B cell (primary cell): ENCODE results near the gene TENM3. TPM values are rescaled to one million over a fixed set of nuclear protein-coding genes. Genes with fewer than 3 reads are reported as not detected.

Experiments used
- ATAC-seq: fragments of 200-7000 bp; cut with Tn5 transposase; one replicate; pipeline ENCODE4 v1.10.0; 2021; ENCODE audit warnings: low read depth, mild to moderate bottlenecking, moderate number of reproducible peaks, moderate library complexity
- CTCF ChIA-PET: fragments of 350-600 bp; sonication (Branson Sonifier 250); formaldehyde crosslinking; loops from one replicate; lab custom pipeline; 2021; ENCODE audit warnings: antibody characterized with exemption, inconsistent platforms; lab: Charles Lee
- POLR2A ChIA-PET: fragments of 350-600 bp; sonication (Branson Sonifier 250); formaldehyde crosslinking; loops from one replicate; lab custom pipeline; 2021; ENCODE audit warnings: antibody characterized with exemption; lab: Charles Lee
- DNase-seq: peaks from one replicate; pipeline ENCODE4 v3.0.0; 2013
- H2AFZ ChIP-seq: 2 replicates; pipeline ENCODE4 v1.6.1; 2012; ENCODE audit warnings: mild to moderate bottlenecking, low read depth, low read length; ENCODE audit not compliant: insufficient read depth, poor library complexity, severe bottlenecking
- H3K27ac ChIP-seq, 2 donors: 1 replicate in 1 of 2; 2 replicates in 1 of 2; pipeline ENCODE4 v1.5.1; 2012 to 2013; ENCODE audit warnings: low read length in 2 of 2, mild to moderate bottlenecking in 2 of 2, moderate library complexity in 1 of 2
- H3K27me3 ChIP-seq, 4 experiments: fragments of 200-600 bp in 1 of 4; sonication (generic) in 1 of 4; replicated peaks in 1 of 4; 1 replicate in 2 of 4; 2 replicates in 2 of 4; pipeline versions ENCODE4 v1.6.1 to v1.7.0; 2013 to 2016; ENCODE audit warnings: low read length in 3 of 4, mild to moderate bottlenecking in 2 of 4, mixed read lengths in 1 of 4, moderate library complexity in 1 of 4; ENCODE audit not compliant: insufficient read depth in 4 of 4, control insufficient read depth in 3 of 4; ENCODE audit errors: control extremely low read depth in 1 of 4
- H3K36me3 ChIP-seq, 2 experiments: replicated peaks in 1 of 2; 1 replicate in 1 of 2; 2 replicates in 1 of 2; pipeline versions ENCODE4 v1.6.1 to v1.7.1; 2013; ENCODE audit warnings: low read length in 1 of 2; ENCODE audit not compliant: insufficient read depth in 2 of 2, control insufficient read depth in 1 of 2; ENCODE audit errors: control extremely low read depth in 1 of 2, extremely low read depth in 1 of 2
- H3K4me1 ChIP-seq, 2 donors: fragments of 200-600 bp in 1 of 2; sonication (generic) in 1 of 2; 1 replicate in 1 of 2; 2 replicates in 1 of 2; pipeline versions ENCODE4 v1.5.1 to v1.6.1; 2013 to 2017; ENCODE audit warnings: low read length in 2 of 2; ENCODE audit not compliant: control insufficient read depth in 2 of 2, insufficient read depth in 2 of 2
- H3K4me2 ChIP-seq: replicated peaks from 2 replicates; pipeline ENCODE3; 2012; ENCODE audit warnings: mild to moderate bottlenecking, low read depth, low read length; ENCODE audit not compliant: poor library complexity, severe bottlenecking
- H3K4me3 ChIP-seq, 5 experiments: fragments of 200-600 bp in 1 of 5; sonication (generic) in 1 of 5; 1 replicate in 3 of 5; 2 replicates in 2 of 5; pipeline versions ENCODE4 v1.5.1 to v1.7.0; 2011 to 2016; ENCODE audit warnings: low read length in 4 of 5, mild to moderate bottlenecking in 4 of 5, low read depth in 2 of 5, control low read depth in 1 of 5, moderate library complexity in 1 of 5; ENCODE audit not compliant: insufficient read depth in 1 of 5; ENCODE audit errors: control extremely low read depth in 1 of 5, extremely low read depth in 1 of 5
- H3K79me2 ChIP-seq: fragments of 200-600 bp; sonication (generic); one replicate; pipeline ENCODE4 v1.6.0; 2016; ENCODE audit warnings: low read length; ENCODE audit not compliant: control insufficient read depth, insufficient read depth
- H3K9ac ChIP-seq: fragments of 200-600 bp; sonication (generic); 2 replicates; pipeline ENCODE4 v1.6.1; 2017; ENCODE audit warnings: mild to moderate bottlenecking, low read length, moderate library complexity
- H3K9me3 ChIP-seq, 3 donors: one replicate each; pipeline versions ENCODE4 v1.6.1 to v1.7.1; 2013; ENCODE audit warnings: low read length in 2 of 3; ENCODE audit not compliant: control insufficient read depth in 2 of 3, insufficient read depth in 1 of 3; ENCODE audit errors: control extremely low read depth in 1 of 3
- H4K20me1 ChIP-seq: 2 replicates; pipeline ENCODE4 v1.6.0; 2012; ENCODE audit warnings: mild to moderate bottlenecking, low read length; ENCODE audit not compliant: insufficient read depth, control insufficient read depth, poor library complexity, severe bottlenecking
- H3K27ac Mint-ChIP-seq: one replicate; pipeline ENCODE4 v1.8.0; 2021; ENCODE audit warnings: mixed read lengths
- H3K27me3 Mint-ChIP-seq: one replicate; pipeline ENCODE4 v1.8.0; 2021; ENCODE audit warnings: mixed read lengths
- H3K4me1 Mint-ChIP-seq: one replicate; pipeline ENCODE4 v1.8.0; 2021; ENCODE audit warnings: mixed read lengths
- H3K4me3 Mint-ChIP-seq: one replicate; pipeline ENCODE4 v1.8.0; 2021; ENCODE audit warnings: mixed read lengths
- H3K9me3 Mint-ChIP-seq: one replicate; pipeline ENCODE4 v1.8.0; 2022; ENCODE audit warnings: mixed read lengths; ENCODE audit not compliant: insufficient read depth
- EZH2 ChIP-seq: IDR thresholded peaks from 2 replicates; pipeline ENCODE4 v1.6.1; 2012; ENCODE audit warnings: borderline replicate concordance, low read depth, mild to moderate bottlenecking, moderate library complexity, low read length; ENCODE audit not compliant: insufficient read depth, poor library complexity, severe bottlenecking
- WGBS: methylation state at CpG from one replicate; pipeline ENCODE4 v1.1.5; 2013; ENCODE audit warnings: missing lambda C conversion rate; ENCODE audit not compliant: insufficient coverage; 5-methylcytosine and 5-hydroxymethylcytosine counted together
- intact Hi-C: fragments of 100-400 bp; cut with micrococcal nuclease; formaldehyde crosslinking; loops from one replicate; pipeline ENCODE4 v1.10.0; 2022
- polyA plus RNA-seq: library from polyadenylated mRNA; depleted of rRNA; stranded (reverse); fragments of >200 nt; gene quantifications from 2 replicates; pipeline ENCODE4 v1.2.3, GENCODE V29; 2012
- total RNA-seq, 2 donors: library from RNA; stranded (reverse); fragments of 120-200 nt in 1 of 2; gene quantifications; 1 replicate in 1 of 2; 2 replicates in 1 of 2; pipeline versions ENCODE4 v1.2.3 to v1.2.4, GENCODE V29; 2013 to 2022
- TF ChIP-seq, protein P1 (sequence below): fragments of 200-600 bp; IDR thresholded peaks from one replicate; pipeline ENCODE4 v1.8.0; 2022; ENCODE audit warnings: antibody characterized with exemption, mild to moderate bottlenecking

TENM3 gene
- total and polyA plus RNA-seq, 2 donors (not counting 1 experiment from before 2014, with no cell fraction given), result not detected

DNA sequence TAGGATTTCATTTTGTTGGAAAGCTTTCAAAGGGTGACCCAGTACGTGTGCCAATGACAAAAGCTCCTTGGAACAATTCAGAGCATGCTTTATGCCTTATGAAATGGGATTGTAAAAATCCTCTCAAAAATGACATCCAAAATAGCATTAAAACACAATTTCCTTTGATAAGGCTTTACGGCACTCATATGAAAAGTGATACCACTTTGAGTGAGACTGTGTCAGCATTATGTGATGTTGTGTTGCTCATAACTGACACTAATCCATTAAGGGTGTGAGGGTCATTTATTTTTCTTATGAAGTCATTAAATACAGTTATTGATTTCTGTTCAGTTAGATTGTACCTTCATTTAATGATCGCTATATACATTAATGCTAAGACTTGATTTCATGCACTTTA is 250.2 kb downstream of the TENM3 start:
- Mint-ChIP-seq H3K9me3 (no peaks in the 10 kb centered on the region), H3K4me3 (no peak overlapping the region), H3K27ac (no peak overlapping the region), H3K4me1 (peaks cover 2% of the 10 kb centered on the region), H3K27me3 (peaks cover 16% of the 10 kb centered on the region)
- CTCF ChIA-PET, result no interaction called here
- no peak overlapping the region for H3K4me2 ChIP-seq
- no peak overlapping the region for H3K9ac ChIP-seq
- H3K27me3 ChIP-seq, result no peaks in the 10 kb centered on the region
- no peak overlapping the region for H3K27ac ChIP-seq
- POLR2A ChIA-PET, result no interaction called here
- TF ChIP-seq EZH2, result no peak
- TF ChIP-seq, protein P1, sequence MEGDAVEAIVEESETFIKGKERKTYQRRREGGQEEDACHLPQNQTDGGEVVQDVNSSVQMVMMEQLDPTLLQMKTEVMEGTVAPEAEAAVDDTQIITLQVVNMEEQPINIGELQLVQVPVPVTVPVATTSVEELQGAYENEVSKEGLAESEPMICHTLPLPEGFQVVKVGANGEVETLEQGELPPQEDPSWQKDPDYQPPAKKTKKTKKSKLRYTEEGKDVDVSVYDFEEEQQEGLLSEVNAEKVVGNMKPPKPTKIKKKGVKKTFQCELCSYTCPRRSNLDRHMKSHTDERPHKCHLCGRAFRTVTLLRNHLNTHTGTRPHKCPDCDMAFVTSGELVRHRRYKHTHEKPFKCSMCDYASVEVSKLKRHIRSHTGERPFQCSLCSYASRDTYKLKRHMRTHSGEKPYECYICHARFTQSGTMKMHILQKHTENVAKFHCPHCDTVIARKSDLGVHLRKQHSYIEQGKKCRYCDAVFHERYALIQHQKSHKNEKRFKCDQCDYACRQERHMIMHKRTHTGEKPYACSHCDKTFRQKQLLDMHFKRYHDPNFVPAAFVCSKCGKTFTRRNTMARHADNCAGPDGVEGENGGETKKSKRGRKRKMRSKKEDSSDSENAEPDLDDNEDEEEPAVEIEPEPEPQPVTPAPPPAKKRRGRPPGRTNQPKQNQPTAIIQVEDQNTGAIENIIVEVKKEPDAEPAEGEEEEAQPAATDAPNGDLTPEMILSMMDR, result no peak
- no peak overlapping the region for H2AFZ ChIP-seq
- DNase-seq, result no peak
- no peaks in the 10 kb centered on the region for H3K36me3 ChIP-seq
- no CpG with 5 or more reads among the region's 3 CpGs for WGBS
- H4K20me1 ChIP-seq, result no peaks in the 10 kb centered on the region
- no peaks in the 10 kb centered on the region for H3K9me3 ChIP-seq
- no peak for ATAC-seq
- H3K79me2 ChIP-seq, result no peaks in the 10 kb centered on the region
- H3K4me1 ChIP-seq, result no peaks in the 10 kb centered on the region
- intact Hi-C loops, result no loop called here
- no peak overlapping the region for H3K4me3 ChIP-seq

DNA sequence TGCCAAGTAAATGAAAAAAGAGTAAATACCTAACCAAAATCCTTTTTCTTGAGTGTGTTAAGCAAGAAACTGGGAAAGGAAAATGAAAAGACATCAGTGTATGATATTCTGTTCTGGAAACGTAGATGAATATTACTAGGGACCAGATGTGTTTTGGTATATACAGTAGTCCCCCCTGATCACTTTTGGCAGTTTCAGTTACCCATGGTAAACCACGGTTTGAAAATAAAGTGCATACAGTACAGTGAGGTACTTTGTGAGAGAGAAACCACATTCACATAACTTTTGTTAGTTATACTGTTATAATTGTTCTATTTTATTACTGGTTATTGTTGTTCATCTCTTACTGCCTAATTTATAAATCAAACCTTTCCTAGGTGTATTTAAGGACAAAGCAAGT is 250.9 kb downstream of the TENM3 start:
- Histone ChIP-seq H2AFZ (no peak overlapping the region), H3K36me3 (no peaks in the 10 kb centered on the region), H3K27ac (no peak overlapping the region), H3K9ac (no peak overlapping the region), H3K9me3 (no peaks in the 10 kb centered on the region), H3K4me3 (no peak overlapping the region), H3K4me1 (no peaks in the 10 kb centered on the region), H4K20me1 (no peaks in the 10 kb centered on the region), H3K79me2 (no peaks in the 10 kb centered on the region), H3K27me3 (no peaks in the 10 kb centered on the region), H3K4me2 (no peak overlapping the region)
- CTCF ChIA-PET, result no interaction called here
- peaks cover 2% of the 10 kb centered on the region for H3K4me1 Mint-ChIP-seq
- intact Hi-C loops, result no loop called here
- POLR2A ChIA-PET, result no interaction called here
- TF ChIP-seq, protein P1, result no peak
- no peak for TF ChIP-seq EZH2
- H3K27ac Mint-ChIP-seq, result no peak overlapping the region
- DNase-seq, result no peak
- no peak overlapping the region for H3K4me3 Mint-ChIP-seq
- H3K27me3 Mint-ChIP-seq, result peaks cover 16% of the 10 kb centered on the region
- no peaks in the 10 kb centered on the region for H3K9me3 Mint-ChIP-seq
- 83% methylated on average over 1 of the region's 2 CpGs for WGBS
- ATAC-seq, result no peak
